ENCODE measurements around the gene TRIM2.
"Not testable (repeated sequence)": the region's sequence is repeated elsewhere in the genome, so short reads cannot be mapped to it uniquely, and the experiment has no call there.

The TRIM2 gene
- 0 to 1.2 (median 0.54) reads per million in 18 experiments for total RNA-seq

- DNase-seq: no peak
Measured at GRCh38 chr4:153204247-153204671, at the start of gene TRIM2. Gene TRIM2 (plus strand): TSS chr4:153204443. CDS start chr4:153204531, 88 bp downstream.

- no peak for DNase-seq
Measured at GRCh38 chr4:153155686-153156085, 48.6 kb upstream of the TRIM2 start.

DNA sequence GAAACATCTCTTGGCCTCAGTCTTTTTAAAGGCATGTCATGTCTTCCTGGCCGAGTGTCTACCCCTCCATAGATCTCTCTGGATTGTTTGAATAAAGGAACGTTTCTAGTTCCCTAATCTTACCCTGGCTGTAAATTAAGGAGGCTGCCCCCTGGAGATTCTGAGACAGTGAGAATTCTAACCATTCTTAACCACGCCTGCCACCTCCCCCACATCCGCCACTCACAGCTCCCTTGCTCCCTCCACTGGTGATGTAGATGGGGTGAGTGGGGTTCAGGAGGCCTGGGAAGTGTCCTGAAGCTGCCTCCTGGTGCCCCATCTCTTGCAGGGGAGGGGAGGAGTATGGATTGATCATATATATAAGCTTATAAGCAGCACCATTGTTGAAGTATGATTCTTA, 48.0 kb upstream of the TRIM2 start:
- peak; percentile 60 to 62 for DNase-seq

GRCh38 chr4:153156721-153157120, 47.5 kb upstream of the TRIM2 start:
- no peak for DNase-seq

DNA sequence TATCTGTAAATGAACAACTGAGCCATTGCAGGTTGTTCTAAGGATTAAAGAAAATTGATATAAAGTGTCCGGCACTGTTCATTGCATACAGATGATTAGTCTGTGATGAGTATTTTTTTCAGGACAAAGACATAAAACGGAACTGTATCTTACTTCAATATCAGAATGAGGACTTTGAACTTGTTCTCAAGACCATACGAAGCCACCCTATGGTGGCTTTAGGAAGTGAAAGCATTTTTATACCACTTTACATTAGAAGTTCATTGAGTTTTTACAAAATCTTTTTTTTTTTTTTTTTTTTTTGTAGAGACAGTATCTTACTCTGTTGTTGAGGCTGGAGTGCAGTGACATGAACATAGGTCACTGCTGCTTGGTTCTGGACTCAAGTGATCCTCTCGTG, 45.2 kb upstream of the TRIM2 start:
- DNase-seq: no peak

DNA sequence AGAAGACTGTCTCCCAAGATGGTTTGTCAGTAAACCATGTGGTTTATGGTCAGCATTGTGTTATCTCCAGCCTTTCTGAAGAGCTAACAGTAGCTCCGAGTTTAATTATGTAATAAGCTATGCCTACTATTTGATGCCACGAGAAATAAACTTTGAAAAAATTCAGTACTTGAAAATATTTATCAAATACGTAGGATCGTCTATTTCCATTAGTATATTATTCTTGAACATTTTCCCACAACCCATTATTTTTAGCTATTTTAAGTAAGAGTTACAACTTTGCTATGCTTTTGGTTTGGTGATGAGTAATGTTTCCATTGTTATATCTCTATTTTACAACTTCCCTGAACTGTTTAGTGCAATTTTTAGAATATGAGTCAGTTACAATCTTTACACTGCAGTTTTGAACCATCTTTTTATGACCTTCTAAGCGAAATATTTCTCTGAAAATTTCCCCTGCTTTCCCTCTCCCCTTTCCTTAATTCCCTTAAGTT, 44.5 kb upstream of the TRIM2 start:
- peak in 1 of 2 donors; percentile 29 for DNase-seq

GRCh38 chr4:153160821-153161220, 43.4 kb upstream of the TRIM2 start:
- no peak for DNase-seq

DNA sequence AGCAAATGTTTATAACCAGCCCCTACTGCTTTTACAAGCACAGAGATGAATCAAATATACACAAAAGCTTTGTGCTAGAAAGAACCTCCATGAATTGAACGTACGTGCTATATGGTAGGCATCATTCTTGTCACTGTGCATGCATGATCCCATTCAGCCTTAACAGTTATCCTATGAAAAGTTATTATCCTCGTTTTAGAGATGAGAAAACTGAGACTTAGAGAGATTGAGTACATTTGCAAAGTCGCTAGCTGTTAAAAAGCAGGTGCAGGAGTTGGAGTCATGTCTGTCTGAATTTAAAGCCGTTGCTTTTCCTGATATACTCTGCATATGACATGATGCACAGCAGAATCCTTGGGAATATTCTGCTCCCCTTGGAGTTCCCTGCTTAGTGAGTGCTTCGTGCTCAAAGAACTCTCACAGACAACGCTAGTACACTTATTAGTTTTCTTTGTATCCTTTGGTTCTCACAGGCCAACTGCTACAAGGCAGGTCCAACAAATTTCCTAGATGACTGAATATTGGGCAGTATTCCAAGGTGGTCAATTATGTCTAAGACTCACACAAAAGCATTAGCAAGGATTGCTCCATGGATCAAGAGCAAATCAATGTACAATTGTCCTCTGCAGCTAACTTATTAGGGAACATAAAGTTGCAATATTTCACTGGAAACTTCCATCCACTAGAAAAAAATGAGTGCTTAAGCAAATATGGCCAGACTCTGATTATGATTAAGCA, 42.8 kb upstream of the TRIM2 start:
- no peak for DNase-seq

GRCh38 chr4:153165236-153165635, 39.0 kb upstream of the TRIM2 start:
- not testable (repeated sequence) for DNase-seq

DNA sequence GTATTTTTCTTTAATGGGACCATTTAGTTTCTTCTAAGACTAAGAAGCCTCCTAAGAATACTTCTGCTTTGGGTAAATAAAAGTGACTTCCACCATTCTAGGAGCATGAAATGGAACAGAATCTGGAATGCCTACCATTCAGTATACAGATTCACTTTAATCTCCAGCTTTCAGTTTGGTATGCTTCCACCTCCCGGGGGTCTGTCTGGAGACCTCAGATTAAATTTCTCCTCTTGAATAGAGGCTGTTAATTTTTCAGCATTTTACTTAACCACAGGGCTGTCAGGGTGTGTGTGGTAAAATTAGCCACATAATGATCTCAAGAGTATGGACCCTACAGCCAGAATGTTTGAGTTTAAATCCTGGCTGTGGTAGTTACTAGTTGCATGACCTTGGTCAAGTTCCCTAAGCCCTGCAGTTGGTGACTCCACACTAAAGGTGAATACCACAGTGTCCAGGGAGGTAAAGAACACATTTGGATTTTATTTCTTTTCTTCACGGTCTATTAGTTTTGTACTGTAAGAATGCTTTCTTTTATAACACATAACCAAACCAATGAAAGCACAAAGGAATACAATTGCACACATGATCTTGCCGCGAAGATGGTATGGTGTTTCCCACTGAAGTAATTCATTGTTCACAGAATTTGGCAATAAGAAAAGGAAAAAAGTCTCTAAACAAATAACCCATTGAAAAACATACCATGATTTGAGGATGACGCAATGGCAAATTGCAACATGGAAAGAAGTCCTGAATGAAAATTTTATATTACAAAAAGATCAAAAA, 37.3 kb upstream of the TRIM2 start:
- no peak for DNase-seq

GRCh38 chr4:153169776-153170175, 34.5 kb upstream of the TRIM2 start:
- DNase-seq: no peak

- DNase-seq: no peak
Measured at GRCh38 chr4:153170407-153170806, 33.8 kb upstream of the TRIM2 start.

DNA sequence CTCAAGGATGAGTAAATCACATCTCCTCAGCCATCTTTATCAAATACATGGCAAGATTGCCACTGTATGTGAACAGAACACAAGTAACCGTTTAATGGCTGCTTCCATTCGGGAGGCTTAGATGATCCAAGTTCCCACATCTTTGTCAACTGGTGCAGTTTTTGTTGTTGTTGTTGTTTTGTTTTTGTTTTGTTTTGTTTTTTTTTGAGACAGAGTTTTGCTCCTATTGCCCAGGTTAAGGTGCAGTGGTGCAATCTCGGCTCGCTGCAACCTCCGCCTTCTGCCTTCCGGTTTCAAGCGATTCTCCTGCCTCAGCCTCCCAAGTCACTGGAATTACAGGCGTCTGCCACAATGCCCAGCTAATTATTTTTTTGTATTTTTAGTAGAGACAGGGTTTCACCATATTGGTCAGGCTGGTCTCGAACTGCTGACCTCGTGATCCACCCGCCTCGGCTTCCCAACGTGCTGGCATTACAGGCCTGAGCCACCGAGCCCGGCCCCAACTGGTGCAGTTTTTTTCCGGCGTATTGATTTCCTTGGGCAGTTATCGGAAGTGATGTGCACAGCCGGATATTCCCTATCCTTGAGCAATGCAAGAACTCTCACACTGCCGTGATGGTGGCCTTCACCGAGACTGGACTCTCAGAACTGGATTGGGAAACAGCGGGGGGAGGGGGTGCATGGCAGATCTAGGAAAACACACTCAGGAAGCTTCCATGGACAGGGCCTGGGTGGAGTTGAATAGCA, 29.2 kb upstream of the TRIM2 start:
- no peak for DNase-seq

- no peak for DNase-seq
Measured at GRCh38 chr4:153176938-153177337, 27.3 kb upstream of the TRIM2 start.

- DNase-seq: no peak
Measured at GRCh38 chr4:153177841-153178240, 26.4 kb upstream of the TRIM2 start.

GRCh38 chr4:153179100-153179499, 25.1 kb upstream of the TRIM2 start:
- DNase-seq: no peak

DNA sequence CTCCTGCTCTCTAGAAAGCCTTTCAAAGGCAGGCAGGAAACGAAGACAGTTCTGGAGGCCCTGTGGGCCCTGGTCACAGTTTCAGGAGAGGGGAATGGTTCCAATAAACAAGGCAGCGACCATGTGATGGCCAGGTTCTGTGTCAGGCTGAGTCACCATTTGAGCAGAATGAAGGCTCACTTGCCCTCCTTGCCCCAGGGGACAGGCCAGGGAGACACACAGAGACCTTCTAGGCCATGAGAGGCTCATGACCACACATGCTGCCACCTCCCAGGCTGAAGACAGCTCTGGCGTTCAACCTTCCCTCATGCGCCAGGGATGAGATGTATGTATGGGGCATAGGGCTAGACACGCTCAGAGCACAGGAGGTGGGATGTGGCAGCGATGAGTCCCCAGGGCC, 22.9 kb upstream of the TRIM2 start:
- no peak for DNase-seq

- DNase-seq: no peak
Measured at GRCh38 chr4:153181700-153182099, 22.5 kb upstream of the TRIM2 start.

DNA sequence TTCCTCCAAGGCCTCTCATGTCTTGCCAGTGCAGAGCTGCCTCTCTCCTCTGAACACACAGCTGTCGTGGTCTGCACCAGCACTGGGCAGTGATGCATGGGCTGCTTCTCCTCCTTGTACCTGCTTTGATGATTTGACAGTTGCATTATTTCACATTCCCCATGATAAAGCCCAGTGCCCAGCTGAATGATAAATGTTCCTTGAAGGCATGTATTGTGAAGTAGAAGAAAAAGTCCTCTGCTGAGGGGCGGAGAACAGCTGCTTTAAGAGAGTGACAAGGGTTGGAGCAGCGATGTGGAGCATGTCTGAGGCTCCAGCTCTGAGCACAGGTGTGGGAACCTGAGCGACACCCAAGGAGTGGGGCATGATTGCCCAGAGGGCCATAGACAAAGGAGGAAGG, 21.1 kb upstream of the TRIM2 start:
- DNase-seq: no peak

DNA sequence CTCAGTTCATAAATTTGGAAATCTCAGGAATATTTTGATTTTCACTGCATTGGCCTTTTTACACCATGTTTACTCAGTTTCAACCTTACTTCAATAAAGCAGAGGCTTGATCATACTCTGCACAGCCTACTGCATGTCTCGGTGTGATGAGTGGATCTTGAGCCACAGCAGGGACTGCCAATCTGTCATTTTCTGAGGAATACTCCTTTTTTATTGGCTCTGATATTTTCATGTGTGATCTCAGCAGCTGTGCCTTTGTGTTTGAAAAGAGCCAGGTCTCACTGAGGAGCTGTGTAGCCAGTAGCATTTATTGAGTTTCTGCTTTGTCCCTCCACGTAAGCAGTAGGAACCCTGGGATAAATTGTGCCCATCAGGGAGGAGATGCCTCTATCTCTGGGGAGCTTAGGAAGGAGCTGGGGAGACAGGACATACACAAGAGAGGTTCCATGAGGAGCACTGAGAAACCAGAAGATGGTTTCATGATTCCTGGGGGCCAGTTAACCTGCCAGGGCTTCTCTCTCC, 18.9 kb upstream of the TRIM2 start:
- DNase-seq: no peak

GRCh38 chr4:153186046-153186728, 18.1 kb upstream of the TRIM2 start:
- DNase-seq: no peak

All from inflammatory macrophage (primary cell).